Nephron (organoid): Measurements from ENCODE around the gene PPIF.

Experiments used
- H3K27ac Mint-ChIP-seq, 3 experiments: 2 replicates each; pipeline ENCODE4 v1.8.0; 2020; ENCODE audit warnings: mixed read lengths in 3 of 3, mild to moderate bottlenecking in 2 of 3, moderate library complexity in 1 of 3
- H3K27me3 Mint-ChIP-seq: 2 replicates; pipeline ENCODE4 v1.8.0; 2021; ENCODE audit warnings: low read depth, mild to moderate bottlenecking, moderate library complexity, mixed read lengths
- H3K36me3 Mint-ChIP-seq: 2 replicates; pipeline ENCODE4 v1.8.0; 2020; ENCODE audit warnings: low read depth, mixed read lengths
- H3K4me1 Mint-ChIP-seq: 2 replicates; pipeline ENCODE4 v1.8.0; 2020; ENCODE audit warnings: mixed read lengths
- H3K4me3 Mint-ChIP-seq, 3 experiments: 2 replicates each; pipeline ENCODE4 v1.8.0; 2020; ENCODE audit warnings: mild to moderate bottlenecking in 3 of 3, mixed read lengths in 3 of 3, moderate library complexity in 2 of 3
- H3K9me3 Mint-ChIP-seq: 2 replicates; pipeline ENCODE4 v1.8.0; 2020; ENCODE audit warnings: mixed read lengths
- TF ChIP-seq, protein P1 (sequence below), 3 experiments: fragments of 200-600 bp; sonication (generic); IDR thresholded peaks; one replicate each; pipeline ENCODE4 v1.5.0; 2021; ENCODE audit warnings: antibody characterized with exemption in 3 of 3; ENCODE audit not compliant: unreplicated experiment in 3 of 3

Gene PPIF

DNA sequence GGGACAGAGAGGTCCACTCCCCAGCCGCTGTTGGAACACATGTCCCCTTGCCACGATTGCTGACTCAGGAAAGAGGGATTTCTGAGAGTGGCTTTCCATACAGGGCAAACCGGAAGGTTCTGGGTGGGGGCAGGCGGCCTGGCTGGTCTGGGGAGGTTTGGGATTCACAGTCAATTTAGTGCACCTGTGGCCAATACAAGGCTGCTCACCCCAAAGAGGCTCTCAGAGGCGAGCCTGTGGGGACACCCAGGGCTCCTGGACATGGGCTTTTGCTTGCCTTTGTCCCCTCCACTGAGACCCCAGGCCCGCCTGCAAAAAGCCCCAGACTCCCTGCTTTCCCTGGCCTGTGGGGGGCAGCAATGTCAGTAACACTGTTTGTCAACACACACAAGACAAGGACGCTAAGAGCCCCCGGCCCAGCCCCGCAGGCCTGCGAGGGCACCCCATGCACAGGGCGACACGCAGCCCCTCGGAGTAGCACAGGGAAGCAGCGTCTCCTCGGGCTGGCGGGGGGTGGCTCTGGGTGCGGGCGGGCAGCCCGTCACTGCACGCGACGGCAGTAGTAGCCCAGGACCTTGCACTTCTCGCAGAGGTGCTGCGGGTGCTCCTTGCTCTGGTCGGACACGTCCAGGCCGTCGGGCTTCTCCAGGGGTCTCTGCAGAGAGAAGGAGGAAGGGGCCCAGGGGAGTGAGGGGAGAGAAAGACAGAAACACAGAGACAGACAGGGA lies 38.7 kb downstream of the PPIF start:
- H3K9me3 Mint-ChIP-seq: no peaks in the 10 kb centered on the region
- no peak overlapping the region for H3K4me3 Mint-ChIP-seq
- peaks cover 10% of the 10 kb centered on the region for H3K36me3 Mint-ChIP-seq
- peaks cover 16% of the 10 kb centered on the region for H3K4me1 Mint-ChIP-seq
- peak overlapping the region in 1 of 3 experiments; percentile 31 for H3K27ac Mint-ChIP-seq
- no peaks in the 10 kb centered on the region for H3K27me3 Mint-ChIP-seq
- TF ChIP-seq, protein P1, sequence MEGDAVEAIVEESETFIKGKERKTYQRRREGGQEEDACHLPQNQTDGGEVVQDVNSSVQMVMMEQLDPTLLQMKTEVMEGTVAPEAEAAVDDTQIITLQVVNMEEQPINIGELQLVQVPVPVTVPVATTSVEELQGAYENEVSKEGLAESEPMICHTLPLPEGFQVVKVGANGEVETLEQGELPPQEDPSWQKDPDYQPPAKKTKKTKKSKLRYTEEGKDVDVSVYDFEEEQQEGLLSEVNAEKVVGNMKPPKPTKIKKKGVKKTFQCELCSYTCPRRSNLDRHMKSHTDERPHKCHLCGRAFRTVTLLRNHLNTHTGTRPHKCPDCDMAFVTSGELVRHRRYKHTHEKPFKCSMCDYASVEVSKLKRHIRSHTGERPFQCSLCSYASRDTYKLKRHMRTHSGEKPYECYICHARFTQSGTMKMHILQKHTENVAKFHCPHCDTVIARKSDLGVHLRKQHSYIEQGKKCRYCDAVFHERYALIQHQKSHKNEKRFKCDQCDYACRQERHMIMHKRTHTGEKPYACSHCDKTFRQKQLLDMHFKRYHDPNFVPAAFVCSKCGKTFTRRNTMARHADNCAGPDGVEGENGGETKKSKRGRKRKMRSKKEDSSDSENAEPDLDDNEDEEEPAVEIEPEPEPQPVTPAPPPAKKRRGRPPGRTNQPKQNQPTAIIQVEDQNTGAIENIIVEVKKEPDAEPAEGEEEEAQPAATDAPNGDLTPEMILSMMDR (IDR thresholded peaks at IDR 0.05; ENCODE audit: unreplicated experiment in 3 of 3): no peak

DNA sequence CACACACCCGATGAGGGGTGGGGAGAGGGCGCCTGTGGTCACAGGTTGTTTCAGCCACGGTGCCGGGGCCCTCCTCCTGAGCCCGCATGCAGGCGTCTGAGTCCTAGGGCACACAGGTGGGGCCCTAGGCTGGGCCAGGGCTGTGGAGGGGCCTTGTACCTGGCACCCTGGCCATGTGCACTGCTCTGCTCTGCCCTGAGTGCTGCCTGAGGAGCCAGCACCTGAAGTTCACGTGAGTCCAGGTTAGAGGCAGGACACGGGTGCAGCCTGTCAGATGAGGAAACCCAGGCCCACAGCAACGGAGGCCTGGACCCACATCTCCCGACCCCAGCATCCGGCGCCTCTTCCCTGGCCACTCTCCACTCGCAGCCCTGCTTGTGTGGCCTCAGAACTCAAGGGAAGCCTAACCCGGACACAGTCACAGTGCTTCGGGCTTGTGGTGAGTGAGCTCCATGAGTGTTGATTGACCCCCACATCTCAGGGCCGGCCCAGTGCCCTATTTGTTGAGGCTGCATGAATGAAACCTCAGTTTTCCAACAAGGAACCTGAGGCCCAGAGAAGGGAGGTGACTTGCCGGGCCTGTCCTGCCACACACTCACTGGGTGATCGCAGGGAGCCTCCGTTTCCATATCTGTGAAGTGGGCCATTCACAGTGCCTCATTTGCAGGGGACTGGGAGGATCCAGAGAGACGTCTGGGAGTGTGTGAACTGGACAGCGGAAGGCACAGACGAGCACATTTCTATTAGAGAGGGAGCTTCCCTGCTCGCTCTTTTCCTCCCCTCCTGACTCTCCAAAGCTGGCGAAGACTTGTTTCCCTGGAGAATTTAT lies 39.6 kb downstream of the PPIF start:
- Mint-ChIP-seq H3K27me3 (no peaks in the 10 kb centered on the region), H3K9me3 (no peaks in the 10 kb centered on the region), H3K4me3 (no peak overlapping the region), H3K4me1 (peaks cover 13% of the 10 kb centered on the region), H3K27ac (peak overlapping the region in 1 of 3 experiments; percentile 53), H3K36me3 (peaks cover 13% of the 10 kb centered on the region)
- TF ChIP-seq, protein P1 (IDR thresholded peaks at IDR 0.05; ENCODE audit: unreplicated experiment in 3 of 3): no peak

DNA sequence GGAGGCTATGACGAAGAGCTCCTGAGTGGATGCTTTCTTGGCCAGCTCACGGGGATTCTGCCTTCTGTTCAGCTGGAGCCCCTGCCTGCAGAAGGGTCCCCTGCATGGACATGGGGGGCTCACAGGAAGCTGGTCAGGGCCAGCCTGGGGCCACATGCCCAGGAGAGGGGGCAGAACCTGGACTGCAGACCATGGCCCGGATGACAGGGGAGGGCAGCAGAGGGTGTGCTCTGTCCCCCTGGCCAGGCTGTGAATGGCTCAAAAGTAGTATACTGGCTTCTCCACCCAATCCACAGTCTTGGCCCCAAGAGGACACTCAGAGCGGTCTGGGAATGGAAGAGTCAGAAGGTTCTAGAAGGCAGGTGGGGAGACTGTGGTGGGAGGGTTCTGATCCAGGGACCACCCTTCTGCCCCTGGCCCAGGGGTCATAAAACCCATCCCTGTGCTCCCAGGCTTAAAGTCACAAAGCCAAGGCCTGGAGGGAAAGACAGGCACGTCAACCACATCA lies 40.3 kb downstream of the PPIF start:
- no peak overlapping the region for H3K4me3 Mint-ChIP-seq
- H3K9me3 Mint-ChIP-seq: no peaks in the 10 kb centered on the region
- H3K27ac Mint-ChIP-seq: peak overlapping the region in 1 of 3 experiments; percentile 53
- H3K36me3 Mint-ChIP-seq: peaks cover 13% of the 10 kb centered on the region
- H3K27me3 Mint-ChIP-seq: no peaks in the 10 kb centered on the region
- H3K4me1 Mint-ChIP-seq: peaks cover 6% of the 10 kb centered on the region
- TF ChIP-seq, protein P1 (IDR thresholded peaks at IDR 0.05; ENCODE audit: unreplicated experiment in 3 of 3): no peak

DNA sequence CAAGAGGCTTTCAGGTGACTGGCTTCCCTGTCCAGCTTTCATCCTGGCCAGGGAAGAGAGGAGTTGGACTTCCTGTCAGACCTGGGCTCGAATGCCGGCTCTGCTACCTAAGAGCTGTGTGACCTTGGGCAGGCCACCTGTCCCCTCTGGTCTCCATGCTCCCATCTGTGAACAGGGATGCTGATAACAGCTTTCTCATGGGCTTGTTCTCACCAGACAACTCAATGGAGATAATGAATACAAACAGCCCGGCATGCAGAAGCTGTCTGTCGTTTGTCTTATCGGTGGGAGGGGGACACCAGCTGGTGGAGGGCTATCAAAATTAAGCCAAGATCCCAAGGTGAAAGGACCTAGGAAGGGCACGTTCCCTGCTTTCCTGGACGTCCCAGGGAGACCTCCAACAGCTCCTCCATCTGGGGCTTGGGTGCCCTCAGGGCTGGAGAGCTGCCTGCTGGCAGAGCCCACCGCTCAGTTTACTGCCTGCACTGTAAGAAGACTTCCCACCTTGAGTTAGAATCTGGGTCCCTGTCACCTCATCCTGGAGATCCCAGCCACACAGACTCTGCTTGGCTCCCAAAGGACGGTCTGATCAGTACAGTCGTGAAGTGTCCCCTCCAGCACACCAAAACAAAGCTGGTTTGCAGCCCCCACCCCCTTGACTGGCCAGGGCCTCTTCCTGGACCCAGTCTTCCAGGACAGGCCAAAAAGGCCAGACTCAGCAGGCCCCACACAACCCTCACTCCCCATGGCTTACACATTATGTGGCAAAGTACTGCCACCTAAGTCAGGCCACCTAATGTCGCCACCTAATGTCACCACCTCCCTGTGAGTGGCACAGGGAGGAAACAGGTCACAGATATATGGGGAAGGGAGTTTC lies 40.9 kb downstream of the PPIF start:
- no peaks in the 10 kb centered on the region for H3K9me3 Mint-ChIP-seq
- H3K36me3 Mint-ChIP-seq: peaks cover 20% of the 10 kb centered on the region
- H3K4me3 Mint-ChIP-seq: no peak overlapping the region
- no peak overlapping the region for H3K27ac Mint-ChIP-seq
- H3K4me1 Mint-ChIP-seq: no peaks in the 10 kb centered on the region
- H3K27me3 Mint-ChIP-seq: no peaks in the 10 kb centered on the region
- TF ChIP-seq, protein P1 (IDR thresholded peaks at IDR 0.05; ENCODE audit: unreplicated experiment in 3 of 3): no peak

DNA sequence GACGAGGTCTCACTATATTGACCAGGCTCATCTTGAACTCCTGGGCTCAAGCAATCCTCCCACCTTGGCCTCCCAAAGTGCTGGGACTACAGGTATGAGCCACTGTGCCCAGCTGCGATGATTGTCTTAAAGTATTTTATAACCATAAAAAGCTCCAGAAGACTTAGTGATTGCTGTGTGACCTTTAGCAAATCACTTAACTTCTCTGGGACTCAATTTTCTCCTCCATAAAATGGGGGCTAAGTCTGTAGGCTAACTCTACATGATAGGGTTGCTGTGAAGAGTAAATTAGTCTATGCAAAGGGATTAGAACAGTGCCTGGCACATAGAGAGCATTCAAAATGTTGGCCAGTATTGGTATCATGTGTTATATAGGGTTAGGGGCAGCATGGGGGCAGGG lies 42.8 kb downstream of the PPIF start:
- no peak overlapping the region for H3K4me3 Mint-ChIP-seq
- no peaks in the 10 kb centered on the region for H3K9me3 Mint-ChIP-seq
- H3K4me1 Mint-ChIP-seq: peaks cover 6% of the 10 kb centered on the region
- H3K27ac Mint-ChIP-seq: peak overlapping the region in 2 of 3 experiments; percentile 22 to 37
- TF ChIP-seq, protein P1 (IDR thresholded peaks at IDR 0.05; ENCODE audit: unreplicated experiment in 3 of 3): no peak
- H3K36me3 Mint-ChIP-seq: peaks cover 28% of the 10 kb centered on the region
- no peaks in the 10 kb centered on the region for H3K27me3 Mint-ChIP-seq
